HepG2 (cell line): ENCODE results near the gene HACD2. TPM values are rescaled to one million over a fixed set of nuclear protein-coding genes. Genes with fewer than 3 reads are reported as not detected.

Source experiments
- ATAC-seq: fragments of 200-7000 bp; cut with Tn5 transposase; 3 replicates; pipeline ENCODE4 v1.9.1; 2020; ENCODE audit warnings: mild to moderate bottlenecking, moderate library complexity
- BruUV-seq: library from RNA; stranded (reverse); fragments of 400-500 nt; replicated peaks from 2 replicates; lab custom pipeline; 2021; lab: Mats Ljungman, UMichigan
- CTCF ChIA-PET: fragments of 300-600 bp; formaldehyde crosslinking; extraction: SDS; loops from one replicate; lab custom pipeline; 2021; ENCODE audit warnings: low total read pairs, inconsistent platforms, low intra/inter-chr PET ratio; lab: Yijun Ruan, JAX
- POLR2A ChIA-PET: fragments of 350-600 bp; sonication (Branson Sonifier 250); formaldehyde crosslinking; loops from one replicate; lab custom pipeline; 2020; ENCODE audit warnings: antibody characterized with exemption, inconsistent platforms; lab: Yijun Ruan, JAX
- DNase-seq: peaks from one replicate; pipeline ENCODE4 v3.0.0-alpha.2; 2015; ENCODE audit warnings: low spot score
- FAIRE-seq: peaks from 3 replicates; lab custom pipeline; 2011; peaks lifted over from hg19 to GRCh38; lab: Jason Lieb, UNC
- H2AFZ ChIP-seq: one replicate; pipeline ENCODE4 v1.6.1; 2011; ENCODE audit warnings: low read length, inconsistent platforms
- H3K27ac ChIP-seq: fragments of 300-600 bp; 3 replicates; pipeline ENCODE4 v1.8.0; 2011; ENCODE audit warnings: mixed run types, mild to moderate bottlenecking, mixed read lengths, low read length, inconsistent platforms; ENCODE audit not compliant: insufficient read depth; ENCODE audit errors: extremely low read length
- H3K27me3 ChIP-seq, 2 experiments: fragments of 200-600 bp in 1 of 2; 2 replicates in 1 of 2; 3 replicates in 1 of 2; pipeline versions ENCODE4 v1.6.0 to v1.8.0; 2011; ENCODE audit warnings: low read length in 2 of 2, mild to moderate bottlenecking in 2 of 2, moderate library complexity in 2 of 2, inconsistent platforms in 1 of 2; ENCODE audit not compliant: insufficient read depth in 2 of 2, control insufficient read depth in 1 of 2
- H3K36me3 ChIP-seq, 2 experiments: fragments of 200-600 bp in 1 of 2; replicated peaks in 1 of 2; 2 replicates in 1 of 2; 3 replicates in 1 of 2; pipeline versions ENCODE4 v1.5.1 to v1.8.0; 2011; ENCODE audit warnings: low read length in 2 of 2, inconsistent platforms in 1 of 2; ENCODE audit not compliant: insufficient read depth in 2 of 2, control insufficient read depth in 1 of 2
- H3K4me1 ChIP-seq: 2 replicates; pipeline ENCODE4 v1.5.1; 2012; ENCODE audit warnings: low read length, inconsistent platforms; ENCODE audit not compliant: insufficient read depth
- H3K4me2 ChIP-seq: 2 replicates; pipeline ENCODE4 v1.6.0; 2011; ENCODE audit warnings: low read depth, low read length, inconsistent platforms
- H3K4me3 ChIP-seq, 3 experiments: fragments of 200-600 bp in 1 of 3; sonication (generic), shearing (Covaris generic) in 1 of 3; replicated peaks in 1 of 3; 2 replicates each; pipeline ENCODE4 v1.5.1; 2011 to 2016; ENCODE audit warnings: low read length in 3 of 3, inconsistent platforms in 2 of 3, low read depth in 2 of 3, mild to moderate bottlenecking in 2 of 3, control low read depth in 1 of 3, mixed read lengths in 1 of 3; ENCODE audit not compliant: insufficient read depth in 1 of 3
- H3K79me2 ChIP-seq: one replicate; pipeline ENCODE4 v1.6.1; 2011; ENCODE audit warnings: low read length, inconsistent platforms; ENCODE audit not compliant: insufficient read depth
- H3K9ac ChIP-seq: 2 replicates; pipeline ENCODE4 v1.6.0; 2011; ENCODE audit warnings: mild to moderate bottlenecking, low read depth, low read length, inconsistent platforms; ENCODE audit not compliant: insufficient read depth
- H3K9me3 ChIP-seq: 2 replicates; pipeline ENCODE4 v1.5.1; 2012; ENCODE audit warnings: mild to moderate bottlenecking, low read length
- H4K20me1 ChIP-seq: 2 replicates; pipeline ENCODE4 v1.6.0; 2011; ENCODE audit warnings: inconsistent platforms, mild to moderate bottlenecking, low read length, moderate library complexity; ENCODE audit not compliant: insufficient read depth
- CBFB ChIP-seq: sonication (generic); formaldehyde crosslinking; IDR thresholded peaks from 2 replicates; pipeline ENCODE4 v1.4.0; 2020; ENCODE audit warnings: missing genetic modification reagents
- FOXA1 ChIP-seq, 2 experiments: fragments of 450-650 bp in 1 of 2; sonication (generic) in 1 of 2; formaldehyde crosslinking in 1 of 2; IDR thresholded peaks; 2 replicates each; pipeline versions ENCODE4 v1.4.0 to v1.6.1; 2016 to 2020; ENCODE audit warnings: missing genetic modification reagents in 1 of 2
- HNRNPL ChIP-seq: fragments of 200-400 bp; formaldehyde crosslinking; IDR thresholded peaks from 2 replicates; pipeline ENCODE4 v1.6.1; 2017; ENCODE audit warnings: mild to moderate bottlenecking, low read depth, low read length
- PLRG1 ChIP-seq: fragments of 450-650 bp; conservative IDR thresholded peaks from 2 replicates; pipeline ENCODE4 v1.6.1; 2016
- SRSF4 ChIP-seq: fragments of 200-400 bp; formaldehyde crosslinking; IDR thresholded peaks from one replicate; pipeline ENCODE4 v1.6.1; 2018; ENCODE audit warnings: mild to moderate bottlenecking, low read depth, low read length, moderate library complexity; ENCODE audit not compliant: poor library complexity, severe bottlenecking
- U2AF2 ChIP-seq: fragments of 200-400 bp; formaldehyde crosslinking; IDR thresholded peaks from 2 replicates; pipeline ENCODE4 v1.6.1; 2017; ENCODE audit warnings: low read depth, mild to moderate bottlenecking, low read length
- ZMYM4 ChIP-seq: sonication (generic); formaldehyde crosslinking; IDR thresholded peaks from 2 replicates; pipeline ENCODE4 v1.8.1; 2023; ENCODE audit warnings: mild to moderate bottlenecking, missing genetic modification reagents
- ZNF234 ChIP-seq: sonication (generic); formaldehyde crosslinking; conservative IDR thresholded peaks from 2 replicates; pipeline ENCODE4 v1.5.1; 2020; ENCODE audit warnings: mild to moderate bottlenecking, missing genetic modification reagents
- ZNF343 ChIP-seq: sonication (generic); formaldehyde crosslinking; IDR thresholded peaks from 2 replicates; pipeline ENCODE4 v1.4.0; 2020; ENCODE audit warnings: mild to moderate bottlenecking, missing genetic modification reagents
- ZNF749 ChIP-seq: sonication (generic); formaldehyde crosslinking; IDR thresholded peaks from 2 replicates; pipeline ENCODE4 v1.8.0; 2022; ENCODE audit warnings: mild to moderate bottlenecking, missing genetic modification reagents, moderate library complexity, borderline replicate concordance
- ZNF761 ChIP-seq: sonication (generic); formaldehyde crosslinking; conservative IDR thresholded peaks from 2 replicates; pipeline ENCODE4 v1.4.0; 2020; ENCODE audit warnings: mild to moderate bottlenecking, missing genetic modification reagents
- WGBS: methylation state at CpG from one replicate; pipeline ENCODE4 v1.1.6; 2017; ENCODE audit warnings: low lambda C conversion rate; 5-methylcytosine and 5-hydroxymethylcytosine counted together
- in situ Hi-C: cut with HindIII; loops from 2 replicates; pipeline ENCODE4 v1.10.0; 2017; ENCODE audit warnings: low pct_unique_long_range_greater_than_20kb; ENCODE audit not compliant: extremely low pct_ligation_motif_present
- intact Hi-C: fragments of 100-400 bp; cut with micrococcal nuclease; formaldehyde crosslinking; loops from one replicate; pipeline ENCODE4 v1.10.0; 2022; ENCODE audit not compliant: unreplicated experiment
- polyA plus RNA-seq, 8 experiments: library from polyadenylated mRNA; depleted of rRNA in 3 of 8; stranded (reverse) in 7 of 8; unstranded in 1 of 8; fragments of >200 nt; fragmentation: Illumina TruSeq in 4 of 8; extraction: Trizol in 4 of 8; gene quantifications; 2 replicates each; pipeline versions ENCODE4 v1.2.1 to v1.2.3, GENCODE V29; 2011 to 2016; ENCODE audit warnings: low read depth in 4 of 8, missing spikeins in 1 of 8, mixed read lengths in 1 of 8; ENCODE audit not compliant: insufficient read depth in 1 of 8
- total RNA-seq, 5 experiments: library from RNA; depleted of rRNA; stranded (reverse); fragments of >200 nt; fragmentation: Illumina TruSeq; extraction: Trizol; gene quantifications; 2 replicates each; pipeline ENCODE4 v1.2.3, GENCODE V29; 2016; ENCODE audit warnings: low read depth in 1 of 5
- TF ChIP-seq, protein P1 (sequence below): sonication (generic); formaldehyde crosslinking; IDR thresholded peaks from 2 replicates; pipeline ENCODE4 v1.5.1; 2020; ENCODE audit warnings: missing genetic modification reagents, mild to moderate bottlenecking, borderline replicate concordance
- TF ChIP-seq, protein P2 (sequence below): sonication (generic); formaldehyde crosslinking; IDR thresholded peaks from 2 replicates; pipeline ENCODE4 v1.4.0; 2020; ENCODE audit warnings: missing genetic modification reagents, borderline replicate concordance
- TF ChIP-seq, protein P3 (sequence below): sonication (generic); formaldehyde crosslinking; IDR thresholded peaks from 2 replicates; pipeline ENCODE4 v1.9.0; 2021; ENCODE audit warnings: missing genetic modification reagents, borderline replicate concordance
- TF ChIP-seq, protein P4 (sequence below): sonication (generic); formaldehyde crosslinking; conservative IDR thresholded peaks from 2 replicates; pipeline ENCODE4 v1.8.1; 2023; ENCODE audit warnings: missing genetic modification reagents

Gene HACD2
- total and polyA plus RNA-seq, 2 of the 13 experiments (the other 11 are each of a cell fraction or from before 2014, with no cell fraction given): 47.0 to 50.4 TPM

DNA sequence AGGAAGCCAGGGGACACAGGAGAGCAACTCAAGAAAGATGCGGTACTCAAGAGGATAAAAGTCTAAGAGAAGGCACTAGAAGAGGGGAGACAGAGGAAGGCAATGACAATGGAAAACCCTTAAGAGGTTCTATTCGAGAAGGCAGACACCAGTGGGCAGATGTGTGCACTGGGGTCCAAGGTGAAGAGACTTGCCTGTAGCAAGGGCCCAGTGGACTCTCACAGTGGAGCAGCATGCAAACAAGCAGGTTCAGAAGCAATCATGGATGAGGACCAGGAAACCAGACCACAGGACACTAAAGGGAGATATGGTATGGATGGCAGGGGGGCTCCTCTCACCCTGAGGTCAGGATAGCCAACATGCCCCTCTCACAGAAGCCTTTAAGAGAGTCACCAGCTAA is 138.6 kb downstream of the HACD2 start:
- H2AFZ ChIP-seq: no peak overlapping the region
- H3K9ac ChIP-seq: no peak overlapping the region
- no peak overlapping the region for H3K4me2 ChIP-seq
- in situ Hi-C loops (no loop called here), intact Hi-C loops (no loop called here)
- no peaks in the 10 kb centered on the region for H4K20me1 ChIP-seq
- H3K27me3 ChIP-seq: peaks cover 0 to 38% of the 10 kb centered on the region in 2 experiments; a peak in 4 of 5 replicates
- BruUV-seq: no TSS peak
- H3K4me1 ChIP-seq: peaks cover 15% of the 10 kb centered on the region
- 49% methylated on average over 2 of the region's 2 CpGs for whole genome bisulfite sequencing
- H3K79me2 ChIP-seq: no peaks in the 10 kb centered on the region
- H3K27ac ChIP-seq: no peak overlapping the region
- no peak for ATAC-seq
- no peak for FAIRE-seq
- POLR2A ChIA-PET: no interaction called here
- DNase-seq: no peak
- H3K4me3 ChIP-seq: no peak overlapping the region
- CTCF ChIA-PET: no interaction called here
- no peaks in the 10 kb centered on the region for H3K9me3 ChIP-seq
- H3K36me3 ChIP-seq: no peaks in the 10 kb centered on the region
- TF ChIP-seq PLRG1: no peak
- no peak for TF ChIP-seq ZNF761 (CRISPR knock-in tag)
- no peak for TF ChIP-seq U2AF2
- TF ChIP-seq, protein P1, sequence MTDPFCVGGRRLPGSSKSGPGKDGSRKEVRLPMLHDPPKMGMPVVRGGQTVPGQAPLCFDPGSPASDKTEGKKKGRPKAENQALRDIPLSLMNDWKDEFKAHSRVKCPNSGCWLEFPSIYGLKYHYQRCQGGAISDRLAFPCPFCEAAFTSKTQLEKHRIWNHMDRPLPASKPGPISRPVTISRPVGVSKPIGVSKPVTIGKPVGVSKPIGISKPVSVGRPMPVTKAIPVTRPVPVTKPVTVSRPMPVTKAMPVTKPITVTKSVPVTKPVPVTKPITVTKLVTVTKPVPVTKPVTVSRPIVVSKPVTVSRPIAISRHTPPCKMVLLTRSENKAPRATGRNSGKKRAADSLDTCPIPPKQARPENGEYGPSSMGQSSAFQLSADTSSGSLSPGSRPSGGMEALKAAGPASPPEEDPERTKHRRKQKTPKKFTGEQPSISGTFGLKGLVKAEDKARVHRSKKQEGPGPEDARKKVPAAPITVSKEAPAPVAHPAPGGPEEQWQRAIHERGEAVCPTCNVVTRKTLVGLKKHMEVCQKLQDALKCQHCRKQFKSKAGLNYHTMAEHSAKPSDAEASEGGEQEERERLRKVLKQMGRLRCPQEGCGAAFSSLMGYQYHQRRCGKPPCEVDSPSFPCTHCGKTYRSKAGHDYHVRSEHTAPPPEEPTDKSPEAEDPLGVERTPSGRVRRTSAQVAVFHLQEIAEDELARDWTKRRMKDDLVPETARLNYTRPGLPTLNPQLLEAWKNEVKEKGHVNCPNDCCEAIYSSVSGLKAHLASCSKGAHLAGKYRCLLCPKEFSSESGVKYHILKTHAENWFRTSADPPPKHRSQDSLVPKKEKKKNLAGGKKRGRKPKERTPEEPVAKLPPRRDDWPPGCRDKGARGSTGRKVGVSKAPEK: no peak
- TF ChIP-seq, protein P2, sequence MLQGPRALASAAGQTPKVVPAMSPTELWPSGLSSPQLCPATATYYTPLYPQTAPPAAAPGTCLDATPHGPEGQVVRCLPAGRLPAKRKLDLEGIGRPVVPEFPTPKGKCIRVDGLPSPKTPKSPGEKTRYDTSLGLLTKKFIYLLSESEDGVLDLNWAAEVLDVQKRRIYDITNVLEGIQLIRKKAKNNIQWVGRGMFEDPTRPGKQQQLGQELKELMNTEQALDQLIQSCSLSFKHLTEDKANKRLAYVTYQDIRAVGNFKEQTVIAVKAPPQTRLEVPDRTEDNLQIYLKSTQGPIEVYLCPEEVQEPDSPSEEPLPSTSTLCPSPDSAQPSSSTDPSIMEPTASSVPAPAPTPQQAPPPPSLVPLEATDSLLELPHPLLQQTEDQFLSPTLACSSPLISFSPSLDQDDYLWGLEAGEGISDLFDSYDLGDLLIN (CRISPR knock-in tag): no peak
- TF ChIP-seq ZNF749 (CRISPR knock-in tag): no peak
- no peak for TF ChIP-seq ZMYM4 (CRISPR knock-in tag)
- no peak for TF ChIP-seq FOXA1 (IDR thresholded peaks at IDR 0.05)
- no peak for TF ChIP-seq FOXA1 (CRISPR knock-in tag; IDR thresholded peaks at IDR 0.05)
- no peak for TF ChIP-seq ZNF343 (CRISPR knock-in tag)
- TF ChIP-seq CBFB (CRISPR knock-in tag): no peak
- TF ChIP-seq SRSF4: no peak
- no peak for TF ChIP-seq HNRNPL
- TF ChIP-seq, protein P3, sequence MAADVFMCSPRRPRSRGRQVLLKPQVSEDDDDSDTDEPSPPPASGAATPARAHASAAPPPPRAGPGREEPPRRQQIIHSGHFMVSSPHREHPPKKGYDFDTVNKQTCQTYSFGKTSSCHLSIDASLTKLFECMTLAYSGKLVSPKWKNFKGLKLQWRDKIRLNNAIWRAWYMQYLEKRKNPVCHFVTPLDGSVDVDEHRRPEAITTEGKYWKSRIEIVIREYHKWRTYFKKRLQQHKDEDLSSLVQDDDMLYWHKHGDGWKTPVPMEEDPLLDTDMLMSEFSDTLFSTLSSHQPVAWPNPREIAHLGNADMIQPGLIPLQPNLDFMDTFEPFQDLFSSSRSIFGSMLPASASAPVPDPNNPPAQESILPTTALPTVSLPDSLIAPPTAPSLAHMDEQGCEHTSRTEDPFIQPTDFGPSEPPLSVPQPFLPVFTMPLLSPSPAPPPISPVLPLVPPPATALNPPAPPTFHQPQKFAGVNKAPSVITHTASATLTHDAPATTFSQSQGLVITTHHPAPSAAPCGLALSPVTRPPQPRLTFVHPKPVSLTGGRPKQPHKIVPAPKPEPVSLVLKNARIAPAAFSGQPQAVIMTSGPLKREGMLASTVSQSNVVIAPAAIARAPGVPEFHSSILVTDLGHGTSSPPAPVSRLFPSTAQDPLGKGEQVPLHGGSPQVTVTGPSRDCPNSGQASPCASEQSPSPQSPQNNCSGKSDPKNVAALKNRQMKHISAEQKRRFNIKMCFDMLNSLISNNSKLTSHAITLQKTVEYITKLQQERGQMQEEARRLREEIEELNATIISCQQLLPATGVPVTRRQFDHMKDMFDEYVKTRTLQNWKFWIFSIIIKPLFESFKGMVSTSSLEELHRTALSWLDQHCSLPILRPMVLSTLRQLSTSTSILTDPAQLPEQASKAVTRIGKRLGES (CRISPR knock-in tag): no peak
- TF ChIP-seq, protein P4, sequence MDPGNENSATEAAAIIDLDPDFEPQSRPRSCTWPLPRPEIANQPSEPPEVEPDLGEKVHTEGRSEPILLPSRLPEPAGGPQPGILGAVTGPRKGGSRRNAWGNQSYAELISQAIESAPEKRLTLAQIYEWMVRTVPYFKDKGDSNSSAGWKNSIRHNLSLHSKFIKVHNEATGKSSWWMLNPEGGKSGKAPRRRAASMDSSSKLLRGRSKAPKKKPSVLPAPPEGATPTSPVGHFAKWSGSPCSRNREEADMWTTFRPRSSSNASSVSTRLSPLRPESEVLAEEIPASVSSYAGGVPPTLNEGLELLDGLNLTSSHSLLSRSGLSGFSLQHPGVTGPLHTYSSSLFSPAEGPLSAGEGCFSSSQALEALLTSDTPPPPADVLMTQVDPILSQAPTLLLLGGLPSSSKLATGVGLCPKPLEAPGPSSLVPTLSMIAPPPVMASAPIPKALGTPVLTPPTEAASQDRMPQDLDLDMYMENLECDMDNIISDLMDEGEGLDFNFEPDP (CRISPR knock-in tag): no peak
- TF ChIP-seq ZNF234 (CRISPR knock-in tag): no peak
